Stimulated activated CD4-positive, alpha-beta T cell treated with anti-CD3 and anti-CD28 coated beads, Interleukin-12 subunit alpha, Interleukin-12 subunit beta, amount 100 ng/mL, for 48 hours (primary cell): ENCODE results near the gene ZNF444.
"Not testable (repeated sequence)": the region's sequence is repeated elsewhere in the genome, so short reads cannot be mapped to it uniquely, and the experiment has no call there.

ENCODE experiments used
- DNase-seq, 3 donors: peaks; one replicate each; pipeline ENCODE4 v3.0.0-alpha.2; 2020; ENCODE audit warnings: low read depth in 2 of 3, low spot score in 1 of 3

Gene ZNF444

DNA sequence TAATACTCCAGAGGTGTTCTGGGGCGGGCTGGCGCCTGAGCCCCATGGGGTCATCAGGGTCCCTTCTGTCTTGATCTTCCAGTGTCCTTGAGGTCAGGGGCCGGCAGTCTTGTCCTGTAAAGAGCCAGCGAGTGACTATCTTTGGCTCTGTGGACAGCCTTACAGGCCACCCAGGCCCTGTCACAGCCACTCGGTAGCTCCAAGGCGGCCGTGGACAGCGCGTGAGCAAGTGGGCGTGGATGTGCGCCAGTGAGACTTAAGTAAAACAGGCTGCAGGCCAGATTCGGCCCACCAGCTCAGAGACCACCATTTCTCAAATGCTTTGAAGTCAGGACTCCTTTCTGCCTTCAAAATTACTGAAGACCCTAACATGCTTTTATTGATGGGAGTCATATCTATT is 3.7 kb downstream of the ZNF444 start:
- DNase-seq, result no peak

GRCh38 chr19:56145698-56146097 is 4.6 kb downstream of the ZNF444 start:
- DNase-seq, result no peak

DNA sequence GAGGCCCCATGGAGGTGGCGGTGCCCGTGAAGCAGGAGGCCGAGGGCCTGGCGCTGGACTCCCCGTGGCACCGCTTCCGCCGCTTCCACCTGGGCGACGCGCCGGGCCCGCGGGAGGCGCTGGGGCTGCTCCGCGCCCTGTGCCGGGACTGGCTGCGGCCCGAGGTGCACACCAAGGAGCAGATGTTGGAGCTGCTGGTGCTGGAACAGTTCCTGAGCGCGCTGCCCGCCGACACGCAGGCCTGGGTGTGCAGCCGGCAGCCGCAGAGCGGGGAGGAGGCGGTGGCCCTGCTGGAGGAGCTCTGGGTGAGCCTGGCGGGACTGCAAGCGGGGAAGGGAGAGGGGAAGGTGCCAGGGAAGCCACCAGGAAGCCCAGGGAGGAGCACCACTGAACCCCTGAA is 5.8 kb downstream of the ZNF444 start:
- no peak for DNase-seq

DNA sequence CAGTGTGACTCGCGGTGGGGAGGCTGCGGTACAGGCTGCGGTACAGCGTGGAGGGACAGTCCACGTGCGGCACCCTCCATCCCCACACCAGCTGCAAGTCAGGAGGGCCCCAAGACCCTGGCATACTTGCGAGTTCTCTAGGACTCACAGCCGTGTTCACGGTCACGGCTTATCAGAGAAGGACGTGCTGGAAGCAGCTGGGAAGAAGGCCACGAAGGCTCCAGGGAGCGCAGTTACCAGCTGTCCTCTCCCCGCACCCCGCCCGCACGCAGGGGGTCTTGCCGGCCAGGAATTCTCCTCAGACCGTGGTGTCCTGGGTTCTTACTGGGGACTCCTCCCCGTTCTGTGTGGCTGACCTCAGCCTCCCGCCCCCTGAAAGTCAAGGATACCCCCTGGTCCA is 6.2 kb downstream of the ZNF444 start:
- DNase-seq, result no peak

- DNase-seq, result no peak
Observed at GRCh38 chr19:56148096-56148495, 7.0 kb downstream of the ZNF444 start.

DNA sequence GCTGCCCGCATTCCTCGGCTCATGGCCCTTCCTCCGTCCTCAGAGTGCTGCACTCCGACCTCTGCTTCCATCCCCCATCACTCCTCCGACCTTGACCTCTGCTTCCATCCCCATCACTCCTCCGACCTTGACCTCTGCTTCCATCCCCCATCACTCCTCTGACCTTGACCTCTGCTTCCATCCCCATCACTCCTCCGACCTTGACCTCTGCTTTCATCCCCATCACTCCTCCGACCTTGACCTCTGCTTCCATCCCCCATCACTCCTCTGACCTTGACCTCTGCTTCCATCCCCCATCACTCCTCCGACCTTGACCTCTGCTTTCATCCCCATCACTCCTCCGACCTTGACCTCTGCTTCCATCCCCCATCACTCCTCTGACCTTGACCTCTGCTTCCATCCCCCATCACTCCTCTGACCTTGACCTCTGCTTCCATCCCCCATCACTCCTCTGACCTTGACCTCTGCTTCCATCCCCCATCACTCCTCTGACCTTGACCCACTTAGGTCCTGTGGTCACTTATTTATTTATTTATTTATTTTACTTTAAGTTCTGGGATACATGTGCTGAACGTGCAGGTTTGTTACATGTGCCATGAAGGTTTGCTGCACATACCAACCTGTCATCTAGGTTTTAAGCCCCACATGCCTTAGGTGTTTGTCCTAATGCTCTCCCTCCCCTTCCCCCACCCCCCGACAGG is 8.0 kb downstream of the ZNF444 start:
- not testable (repeated sequence) for DNase-seq

- DNase-seq, result no peak
Observed at GRCh38 chr19:56149656-56150038, 8.6 kb downstream of the ZNF444 start.

DNA sequence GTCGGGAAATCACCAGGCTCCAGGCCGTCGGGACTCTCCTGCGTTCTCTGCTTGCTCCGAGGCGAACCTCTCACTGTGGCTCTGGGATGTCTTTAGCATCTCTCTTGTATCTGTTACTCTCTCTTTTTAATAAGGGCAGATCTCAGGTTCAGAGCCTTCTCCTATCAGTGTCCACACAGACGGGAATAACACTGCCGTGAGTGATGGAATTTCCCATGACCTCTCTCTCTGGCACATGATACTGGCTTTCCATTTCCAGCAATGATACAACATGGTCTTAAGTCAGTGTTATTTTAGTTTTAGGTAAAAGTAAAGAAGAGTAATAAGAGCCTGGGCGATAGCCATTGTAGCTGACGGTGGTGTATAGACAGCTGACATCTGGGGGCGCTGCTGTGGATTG is 9.3 kb downstream of the ZNF444 start:
- no peak for DNase-seq

DNA sequence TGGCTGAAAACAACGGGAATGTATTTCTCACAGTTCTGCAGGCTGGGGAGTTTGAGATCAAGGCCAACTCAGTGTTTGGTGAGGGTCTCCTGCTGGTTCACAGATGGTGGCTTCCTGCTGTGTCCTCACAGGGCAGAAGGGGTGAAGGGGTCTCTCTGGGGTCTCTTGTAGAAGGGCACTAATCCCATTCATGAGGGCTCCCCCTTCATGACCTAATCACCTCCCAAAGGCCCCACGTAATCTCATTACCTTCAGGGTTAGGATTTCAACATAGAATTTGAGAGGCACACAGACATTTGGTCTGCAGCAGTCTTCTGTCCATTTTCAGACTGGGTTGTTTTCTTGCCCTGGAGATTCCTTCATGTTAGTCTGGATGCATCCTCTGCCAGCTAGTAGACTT is 11.6 kb downstream of the ZNF444 start:
- no peak for DNase-seq

GRCh38 chr19:56153507-56153906 is 12.4 kb downstream of the ZNF444 start:
- DNase-seq, result no peak

DNA sequence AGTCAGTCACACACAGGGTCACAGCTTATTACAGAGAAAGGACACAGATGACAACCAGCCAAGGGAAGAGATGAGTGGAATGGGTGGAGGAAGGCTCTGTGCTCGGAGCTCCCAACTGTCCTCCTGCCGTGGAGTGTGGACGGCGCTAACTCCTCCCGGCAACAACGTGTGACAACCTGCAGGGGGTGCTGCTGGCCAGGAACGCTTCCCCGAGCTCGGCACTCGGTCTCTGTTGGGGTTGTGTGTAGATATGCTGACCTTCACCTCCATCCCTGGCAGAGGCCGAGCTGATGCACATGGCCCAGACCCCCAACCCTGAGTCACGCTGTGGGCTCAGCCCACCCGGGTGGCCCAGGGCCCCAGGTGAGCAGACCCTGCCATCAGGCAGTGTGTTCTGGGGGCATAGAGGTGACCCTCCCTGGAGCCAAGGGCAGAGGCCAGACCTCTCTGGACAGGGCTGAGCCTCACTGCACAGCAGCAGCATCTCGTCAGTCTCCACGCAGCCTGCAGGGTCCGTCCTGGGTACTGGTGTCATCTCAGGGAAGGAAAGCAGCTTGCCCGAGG is 14.1 kb downstream of the ZNF444 start:
- no peak for DNase-seq

DNA sequence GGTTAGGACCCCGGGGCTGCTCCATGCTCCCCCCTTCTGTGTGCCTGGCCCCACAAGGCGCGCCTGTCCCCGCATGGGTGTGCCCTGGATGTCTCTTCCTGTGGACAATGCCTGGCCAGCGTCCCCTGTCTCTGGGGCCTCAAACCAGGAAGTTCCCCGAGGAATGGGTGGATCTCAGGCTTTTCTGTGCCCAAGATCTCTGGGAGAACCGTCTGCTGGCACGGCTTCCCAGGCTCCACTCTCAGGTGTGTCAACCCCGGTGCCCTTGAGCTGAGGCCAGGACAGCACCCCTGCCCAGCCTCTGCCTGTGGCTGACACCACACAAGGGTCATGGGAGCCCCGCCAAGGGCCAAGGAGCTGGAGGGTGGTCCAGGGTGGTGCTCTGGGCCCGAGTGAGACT is 15.7 kb downstream of the ZNF444 start:
- no peak for DNase-seq

DNA sequence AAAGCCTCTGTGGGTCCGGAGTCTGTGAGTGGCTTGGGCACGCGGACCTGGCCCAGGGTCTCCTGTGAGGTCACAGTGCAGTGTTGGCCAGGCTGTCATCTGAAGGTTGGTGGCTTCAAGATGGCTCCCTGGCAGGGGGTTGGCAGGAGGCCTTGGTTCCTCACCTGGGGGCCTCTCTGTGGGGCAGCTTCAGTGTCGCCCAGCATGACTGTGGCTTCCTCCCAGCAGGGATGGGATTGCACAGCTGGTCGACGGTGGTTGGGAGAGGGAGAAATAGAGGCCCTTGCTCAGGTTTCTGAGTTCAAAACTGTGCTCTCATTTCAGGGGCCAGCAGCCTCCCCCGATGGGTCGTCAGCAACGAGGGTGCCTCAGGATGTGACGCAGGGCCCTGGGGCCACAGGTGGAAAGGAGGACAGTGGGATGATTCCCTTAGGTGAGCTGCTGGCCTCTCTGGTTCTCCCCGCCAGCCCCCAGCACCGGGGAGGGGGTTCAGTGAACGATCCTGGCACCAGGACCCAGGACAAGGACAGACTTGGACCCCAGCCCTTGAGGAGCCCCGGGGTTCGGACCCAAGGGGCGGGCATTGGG is 17.2 kb downstream of the ZNF444 start:
- DNase-seq, result no peak

GRCh38 chr19:56159009-56159559 is 18.0 kb downstream of the ZNF444 start:
- DNase-seq, result no peak

GRCh38 chr19:56159622-56160271 is 18.7 kb downstream of the ZNF444 start:
- no peak for DNase-seq

DNA sequence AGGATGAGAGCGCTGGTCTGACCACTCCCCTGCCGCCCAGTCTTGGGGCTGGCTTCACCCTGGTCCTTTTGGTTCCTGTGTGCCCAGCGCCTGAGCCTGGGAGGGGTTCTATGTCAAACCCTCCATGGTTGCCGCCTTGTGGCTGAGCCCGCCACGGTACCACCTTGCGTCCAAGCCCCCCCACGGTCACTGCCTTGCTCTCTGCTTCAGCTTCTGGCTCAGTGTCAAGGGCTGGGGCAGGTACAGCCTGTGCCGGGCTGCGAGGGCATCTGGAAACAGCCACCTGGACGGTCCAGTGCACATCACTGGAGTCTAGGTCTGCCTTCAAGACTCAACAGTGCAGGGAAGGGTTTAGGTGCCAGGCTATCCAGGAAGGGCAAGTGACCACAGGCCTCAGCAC is 20.4 kb downstream of the ZNF444 start:
- DNase-seq, result no peak

DNA sequence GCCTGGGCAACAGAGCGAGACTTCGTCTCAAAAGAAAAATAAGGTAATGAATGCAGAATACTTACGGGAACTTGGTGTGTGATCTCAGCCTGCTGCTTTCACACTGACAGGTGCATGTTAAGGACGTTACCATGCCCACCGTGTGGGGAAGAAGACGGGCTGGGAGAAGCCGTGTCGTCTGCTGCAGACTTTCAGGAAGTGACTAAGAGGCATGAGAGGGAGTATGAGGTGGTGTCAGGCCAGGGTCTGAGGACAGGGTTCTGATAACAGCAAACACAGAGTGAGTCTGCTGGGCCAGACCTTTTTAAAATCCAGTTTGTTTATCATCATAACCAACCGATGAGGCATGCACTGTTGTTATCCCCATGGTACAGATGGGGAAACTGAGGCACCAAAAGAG is 21.2 kb downstream of the ZNF444 start:
- DNase-seq, result peak in 2 of 3 donors; percentile 16 to 23

GRCh38 chr19:56163097-56163496 is 22.0 kb downstream of the ZNF444 start:
- DNase-seq, result no peak

DNA sequence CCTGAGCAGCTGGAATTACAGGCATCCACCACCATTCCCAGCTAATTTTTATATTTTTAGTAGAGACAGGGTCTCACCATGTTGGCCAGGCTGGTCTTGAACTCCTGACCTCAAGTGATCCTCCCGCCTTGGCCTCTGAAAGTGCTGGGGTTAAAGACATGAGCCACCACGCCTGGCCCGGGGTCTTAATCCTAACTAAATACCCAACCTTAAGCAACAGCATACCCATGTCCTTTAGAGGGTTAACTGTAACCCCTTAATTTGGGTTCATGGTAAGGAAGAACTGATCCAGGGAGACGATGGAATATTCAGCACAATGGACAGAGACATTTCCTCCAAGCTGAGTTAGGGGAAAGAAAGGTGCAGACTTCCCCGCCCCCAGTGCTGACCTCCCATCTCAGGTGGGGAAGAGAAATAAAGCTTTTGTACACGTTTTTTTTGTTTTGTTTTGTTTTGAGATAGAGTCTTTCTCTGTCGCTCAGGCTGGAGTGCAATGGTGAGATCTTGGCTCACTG is 26.0 kb downstream of the ZNF444 start:
- no peak for DNase-seq

GRCh38 chr19:56170261-56170660 is 29.2 kb downstream of the ZNF444 start:
- no peak for DNase-seq

DNA sequence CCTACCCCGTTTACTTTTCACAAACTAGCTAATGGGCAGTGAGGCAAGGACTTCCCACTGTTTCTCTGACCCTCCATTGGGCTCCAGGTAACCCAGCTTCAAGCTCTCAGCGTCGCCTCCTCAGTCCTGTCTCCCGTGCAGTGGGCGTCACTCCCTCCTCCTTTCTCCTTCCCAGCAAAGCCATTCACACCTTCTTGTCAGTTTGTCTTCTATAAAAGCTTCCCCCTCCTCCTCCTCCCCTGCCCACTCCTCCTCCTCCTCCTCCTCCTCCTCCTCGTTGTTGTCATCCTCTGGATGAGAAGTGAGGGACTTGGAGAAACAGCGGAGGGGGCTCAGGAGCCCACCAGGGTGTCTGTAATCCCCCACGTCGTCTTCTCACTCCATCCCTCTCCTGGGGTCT is 33.0 kb downstream of the ZNF444 start:
- DNase-seq, result no peak

DNA sequence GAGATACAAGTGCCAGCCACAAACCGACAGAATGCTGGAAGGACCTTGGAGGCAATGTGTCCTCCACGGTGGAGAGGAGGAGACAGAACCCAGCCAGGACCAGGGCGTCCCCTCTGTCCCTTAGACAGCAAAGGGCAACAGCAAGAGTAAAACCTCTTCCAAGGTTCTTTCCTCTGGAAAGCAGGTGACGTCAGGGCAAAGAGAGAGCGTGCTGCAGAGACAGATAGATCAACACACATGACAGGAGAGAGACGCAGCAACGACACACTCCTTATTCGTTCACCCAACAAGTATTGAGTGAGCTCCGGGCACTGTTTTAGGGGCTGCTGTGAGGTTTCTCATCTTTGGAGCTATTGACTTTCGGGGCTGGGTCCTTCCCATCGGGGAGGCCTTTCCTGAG is 33.5 kb downstream of the ZNF444 start:
- DNase-seq, result no peak
